Smooth muscle cell (in vitro differentiated cells): ENCODE measurements around the gene CCDC87. TPM values are rescaled to one million over a fixed set of nuclear protein-coding genes. Genes with fewer than 3 reads are reported as not detected.

Source experiments
- DNase-seq: peaks from one replicate; lab custom pipeline; 2025; ENCODE audit not compliant: unreplicated experiment; lab: John Stamatoyannopoulos, UW
- H2AFZ ChIP-seq: fragments of 200-600 bp; sonication (generic); 2 replicates; pipeline ENCODE4 v1.6.0; 2016; ENCODE audit warnings: antibody characterized with exemption, low read depth, mild to moderate bottlenecking
- H3F3A ChIP-seq: fragments of 200-600 bp; sonication (generic); 2 replicates; pipeline ENCODE4 v1.6.0; 2017; ENCODE audit warnings: antibody characterized with exemption, low read depth
- H3K27ac ChIP-seq: fragments of 200-600 bp; sonication (generic); 2 replicates; pipeline ENCODE4 v1.5.1; 2016; ENCODE audit warnings: low read depth, mild to moderate bottlenecking
- H3K27me3 ChIP-seq: fragments of 200-600 bp; sonication (generic); 2 replicates; pipeline ENCODE4 v1.6.1; 2016; ENCODE audit warnings: low read depth, mild to moderate bottlenecking
- H3K36me3 ChIP-seq: fragments of 200-600 bp; sonication (generic); 2 replicates; pipeline ENCODE4 v1.5.1; 2016; ENCODE audit warnings: low read depth
- H3K4me1 ChIP-seq: fragments of 200-600 bp; sonication (generic); 2 replicates; pipeline ENCODE4 v1.5.1; 2016; ENCODE audit warnings: low read depth
- H3K4me2 ChIP-seq: fragments of 200-600 bp; sonication (generic); 2 replicates; pipeline ENCODE4 v1.6.0; 2016; ENCODE audit warnings: mild to moderate bottlenecking
- H3K4me3 ChIP-seq: fragments of 200-600 bp; sonication (generic); 2 replicates; pipeline ENCODE4 v1.5.1; 2016; ENCODE audit warnings: mild to moderate bottlenecking
- H3K79me2 ChIP-seq: fragments of 200-600 bp; sonication (generic); 2 replicates; pipeline ENCODE4 v1.6.0; 2016; ENCODE audit warnings: low read depth, mild to moderate bottlenecking
- H3K9ac ChIP-seq: fragments of 200-600 bp; sonication (generic); 2 replicates; pipeline ENCODE4 v1.6.0; 2016; ENCODE audit warnings: low read depth
- H3K9me3 ChIP-seq: fragments of 200-600 bp; sonication (generic); replicated peaks from 2 replicates; pipeline ENCODE4 v1.5.1; 2016; ENCODE audit warnings: low read depth
- H4K20me1 ChIP-seq: fragments of 200-600 bp; sonication (generic); 2 replicates; pipeline ENCODE4 v1.6.0; 2016; ENCODE audit warnings: low read depth
- WGBS: methylation state at CpG from one replicate; pipeline ENCODE4 v1.1.7; 2016; ENCODE audit warnings: low lambda C conversion rate; 5-methylcytosine and 5-hydroxymethylcytosine counted together
- polyA plus RNA-seq: library from polyadenylated mRNA; unstranded; fragments of >200 nt; fragmentation: Nextera tagmentation; extraction: Ambion mirVana; gene quantifications from 2 replicates; pipeline ENCODE4 v1.2.1, GENCODE V29; 2016
- total RNA-seq: library from RNA; depleted of rRNA; stranded (reverse); fragments of >200 nt; gene quantifications from 2 replicates; pipeline ENCODE4 v1.2.3, GENCODE V29; 2014
- TF ChIP-seq, protein P1 (sequence below): fragments of 200-600 bp; sonication (generic); IDR thresholded peaks from 2 replicates; pipeline ENCODE4 v1.5.1; 2017; ENCODE audit warnings: borderline replicate concordance, mild to moderate bottlenecking, antibody characterized with exemption; ENCODE audit not compliant: insufficient read depth, poor library complexity, severe bottlenecking

CCDC87 gene
- total and polyA plus RNA-seq, 2 experiments from 2014 or later: 0.56 to 2.5 TPM

DNA sequence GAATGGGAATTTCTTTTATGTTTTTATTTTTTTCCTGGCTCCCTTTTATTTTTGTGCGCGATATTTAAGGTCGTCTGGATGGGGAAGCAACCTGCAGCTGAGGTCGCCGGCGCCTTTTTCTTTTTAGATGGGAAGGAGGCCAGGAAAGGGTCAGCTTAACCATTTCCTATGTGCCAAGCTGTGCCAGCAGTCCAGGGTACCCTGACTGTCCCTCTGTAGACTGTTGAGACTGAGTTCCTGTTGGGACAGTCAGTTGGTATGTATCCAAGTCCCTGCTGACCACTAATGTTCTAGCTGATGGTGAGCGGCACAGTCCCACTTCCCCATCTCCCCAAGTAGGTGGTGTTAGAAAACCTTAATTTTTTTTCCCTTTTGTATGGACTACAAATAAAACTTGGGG is 34.1 kb upstream of the CCDC87 start:
- 97% methylated on average over 7 of the region's 7 CpGs for whole genome bisulfite sequencing
- Histone ChIP-seq H3K27me3 (no peaks in the 10 kb centered on the region), H3K79me2 (peaks cover 100% of the 10 kb centered on the region), H3K9ac (no peak overlapping the region), H3K4me3 (no peak overlapping the region), H3F3A (peaks cover 9% of the 10 kb centered on the region), H2AFZ (no peak overlapping the region), H4K20me1 (peaks cover 100% of the 10 kb centered on the region), H3K9me3 (no peaks in the 10 kb centered on the region), H3K27ac (no peak overlapping the region), H3K4me1 (no peaks in the 10 kb centered on the region), H3K4me2 (no peak overlapping the region), H3K36me3 (peaks cover 4% of the 10 kb centered on the region)
- TF ChIP-seq, protein P1, sequence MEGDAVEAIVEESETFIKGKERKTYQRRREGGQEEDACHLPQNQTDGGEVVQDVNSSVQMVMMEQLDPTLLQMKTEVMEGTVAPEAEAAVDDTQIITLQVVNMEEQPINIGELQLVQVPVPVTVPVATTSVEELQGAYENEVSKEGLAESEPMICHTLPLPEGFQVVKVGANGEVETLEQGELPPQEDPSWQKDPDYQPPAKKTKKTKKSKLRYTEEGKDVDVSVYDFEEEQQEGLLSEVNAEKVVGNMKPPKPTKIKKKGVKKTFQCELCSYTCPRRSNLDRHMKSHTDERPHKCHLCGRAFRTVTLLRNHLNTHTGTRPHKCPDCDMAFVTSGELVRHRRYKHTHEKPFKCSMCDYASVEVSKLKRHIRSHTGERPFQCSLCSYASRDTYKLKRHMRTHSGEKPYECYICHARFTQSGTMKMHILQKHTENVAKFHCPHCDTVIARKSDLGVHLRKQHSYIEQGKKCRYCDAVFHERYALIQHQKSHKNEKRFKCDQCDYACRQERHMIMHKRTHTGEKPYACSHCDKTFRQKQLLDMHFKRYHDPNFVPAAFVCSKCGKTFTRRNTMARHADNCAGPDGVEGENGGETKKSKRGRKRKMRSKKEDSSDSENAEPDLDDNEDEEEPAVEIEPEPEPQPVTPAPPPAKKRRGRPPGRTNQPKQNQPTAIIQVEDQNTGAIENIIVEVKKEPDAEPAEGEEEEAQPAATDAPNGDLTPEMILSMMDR: no peak
- no peak for DNase-seq

DNA sequence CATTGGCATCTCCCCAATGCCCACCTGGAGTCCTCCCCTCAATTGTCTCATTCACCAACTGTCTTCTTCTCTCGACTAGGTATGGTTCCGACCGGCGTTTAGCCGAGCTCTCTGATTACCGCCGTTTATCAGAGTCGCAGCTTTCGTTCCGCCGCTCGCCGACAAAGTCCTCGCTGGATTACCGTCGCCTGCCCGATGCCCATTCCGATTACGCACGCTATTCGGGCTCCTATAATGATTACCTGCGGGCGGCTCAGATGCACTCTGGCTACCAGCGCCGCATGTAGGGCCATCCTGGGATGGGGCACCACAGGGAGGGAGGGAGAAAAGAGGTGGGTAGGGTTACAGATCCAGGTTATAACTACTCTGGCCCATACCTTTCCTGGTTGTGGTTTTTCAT is 33.5 kb upstream of the CCDC87 start:
- WGBS: 98% methylated on average over 25 of the region's 25 CpGs
- Histone ChIP-seq H3K79me2 (peaks cover 100% of the 10 kb centered on the region), H3K4me3 (no peak overlapping the region), H2AFZ (no peak overlapping the region), H4K20me1 (peaks cover 100% of the 10 kb centered on the region), H3K36me3 (peaks cover 4% of the 10 kb centered on the region), H3K4me2 (no peak overlapping the region), H3F3A (peaks cover 9% of the 10 kb centered on the region), H3K9me3 (no peaks in the 10 kb centered on the region), H3K27ac (no peak overlapping the region), H3K4me1 (no peaks in the 10 kb centered on the region), H3K27me3 (no peaks in the 10 kb centered on the region), H3K9ac (no peak overlapping the region)
- no peak for DNase-seq
- TF ChIP-seq, protein P1: no peak

DNA sequence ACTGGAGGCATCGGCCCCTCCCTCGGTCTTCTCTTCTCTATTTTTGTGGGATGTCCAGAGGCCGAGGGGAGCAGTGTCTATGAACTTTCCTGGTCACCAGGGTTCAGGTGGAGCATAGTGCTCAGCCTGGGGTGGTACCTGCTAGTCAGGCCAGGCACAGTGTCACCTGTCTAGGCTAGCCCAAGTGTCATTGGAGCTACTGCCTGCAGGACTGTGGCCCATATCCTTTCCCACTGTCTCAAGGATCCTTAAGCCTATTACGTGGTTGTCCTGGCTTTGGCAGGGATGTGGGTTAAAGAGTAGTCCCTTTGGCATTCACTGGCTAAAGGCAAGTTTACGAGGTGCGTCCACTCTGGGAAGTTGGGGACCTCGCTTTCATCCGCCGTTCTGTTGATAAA is 32.9 kb upstream of the CCDC87 start:
- H4K20me1 ChIP-seq: peaks cover 100% of the 10 kb centered on the region
- H3K4me2 ChIP-seq: no peak overlapping the region
- peaks cover 100% of the 10 kb centered on the region for H3K79me2 ChIP-seq
- peaks cover 9% of the 10 kb centered on the region for H3F3A ChIP-seq
- 98% methylated on average over 9 of the region's 9 CpGs for WGBS
- H3K4me3 ChIP-seq: no peak overlapping the region
- H3K27ac ChIP-seq: no peak overlapping the region
- peaks cover 4% of the 10 kb centered on the region for H3K4me1 ChIP-seq
- H3K36me3 ChIP-seq: peaks cover 4% of the 10 kb centered on the region
- no peak overlapping the region for H2AFZ ChIP-seq
- TF ChIP-seq, protein P1: no peak
- no peaks in the 10 kb centered on the region for H3K27me3 ChIP-seq
- no peak for DNase-seq
- no peaks in the 10 kb centered on the region for H3K9me3 ChIP-seq
- no peak overlapping the region for H3K9ac ChIP-seq

DNA sequence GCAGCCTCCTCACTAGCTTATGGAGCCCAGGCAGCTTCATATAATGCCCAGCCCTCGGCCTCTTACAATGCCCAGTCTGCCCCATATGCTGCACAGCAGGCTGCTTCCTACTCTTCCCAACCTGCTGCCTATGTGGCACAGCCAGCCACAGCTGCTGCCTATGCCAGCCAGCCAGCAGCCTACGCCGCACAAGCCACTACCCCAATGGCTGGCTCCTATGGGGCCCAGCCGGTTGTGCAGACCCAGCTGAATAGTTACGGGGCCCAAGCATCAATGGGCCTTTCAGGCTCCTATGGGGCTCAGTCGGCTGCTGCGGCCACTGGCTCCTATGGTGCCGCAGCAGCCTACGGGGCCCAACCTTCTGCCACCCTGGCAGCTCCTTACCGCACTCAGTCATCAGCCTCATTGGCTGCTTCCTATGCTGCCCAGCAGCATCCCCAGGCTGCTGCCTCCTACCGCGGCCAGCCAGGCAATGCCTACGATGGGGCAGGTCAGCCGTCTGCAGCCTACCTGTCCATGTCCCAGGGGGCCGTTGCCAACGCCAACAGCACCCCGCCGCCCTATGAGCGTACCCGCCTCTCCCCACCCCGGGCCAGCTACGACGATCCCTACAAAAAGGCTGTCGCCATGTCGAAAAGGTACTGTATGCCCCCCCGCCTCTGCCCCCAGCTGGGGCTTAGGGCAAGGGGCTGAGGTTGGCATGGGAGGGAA is 32.3 kb upstream of the CCDC87 start:
- DNase-seq: no peak
- peaks cover 100% of the 10 kb centered on the region for H4K20me1 ChIP-seq
- peaks cover 12% of the 10 kb centered on the region for H3F3A ChIP-seq
- H2AFZ ChIP-seq: no peak overlapping the region
- H3K9me3 ChIP-seq: no peaks in the 10 kb centered on the region
- peaks cover 4% of the 10 kb centered on the region for H3K36me3 ChIP-seq
- WGBS: 99% methylated on average over 26 of the region's 26 CpGs
- no peak overlapping the region for H3K4me3 ChIP-seq
- peaks cover 10% of the 10 kb centered on the region for H3K4me1 ChIP-seq
- H3K79me2 ChIP-seq: peaks cover 100% of the 10 kb centered on the region
- TF ChIP-seq, protein P1: no peak
- H3K27me3 ChIP-seq: no peaks in the 10 kb centered on the region
- H3K4me2 ChIP-seq: no peak overlapping the region
- no peak overlapping the region for H3K27ac ChIP-seq
- H3K9ac ChIP-seq: no peak overlapping the region
